HG03095 (cell line): Measurements from ENCODE around the gene PTGES.

Source experiments
- ATAC-seq: cut with Tn5 transposase; IDR thresholded peaks from one replicate; pipeline ENCODE4 v1.9.1; 2021; ENCODE audit warnings: moderate library complexity; ENCODE audit not compliant: unreplicated experiment

The PTGES gene

DNA sequence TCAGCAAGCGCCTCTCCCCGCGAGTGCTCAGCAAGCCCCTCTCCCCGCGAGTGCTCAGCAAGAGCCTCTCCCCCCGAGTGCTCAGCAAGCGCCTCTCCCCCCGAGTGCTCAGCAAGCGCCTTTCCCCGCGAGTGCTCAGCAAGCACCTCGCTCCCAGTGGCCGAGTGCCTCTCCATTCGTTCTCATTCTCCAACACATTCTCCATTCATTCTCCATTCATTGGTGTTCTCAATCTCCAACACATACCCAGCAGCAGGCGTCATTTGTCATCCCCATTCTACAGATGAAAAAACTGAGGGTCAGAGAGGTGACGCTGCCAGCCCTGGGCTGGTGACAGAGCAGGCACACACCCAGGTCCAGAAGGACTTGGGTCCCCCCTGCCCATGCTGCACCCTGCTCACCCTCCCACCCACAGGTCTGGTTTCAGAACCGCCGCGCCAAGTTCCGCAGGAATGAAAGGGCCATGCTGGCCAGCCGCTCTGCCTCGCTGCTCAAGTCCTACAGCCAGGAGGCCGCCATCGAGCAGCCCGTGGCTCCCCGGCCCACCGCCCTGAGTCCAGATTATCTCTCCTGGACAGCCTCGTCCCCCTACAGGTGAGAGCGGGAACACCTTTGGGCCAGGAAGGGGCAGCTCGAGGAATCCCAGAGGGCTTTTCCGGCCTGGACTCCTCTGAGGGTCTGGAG, 32.5 kb downstream of the PTGES start:
- ATAC-seq, result no peak

DNA sequence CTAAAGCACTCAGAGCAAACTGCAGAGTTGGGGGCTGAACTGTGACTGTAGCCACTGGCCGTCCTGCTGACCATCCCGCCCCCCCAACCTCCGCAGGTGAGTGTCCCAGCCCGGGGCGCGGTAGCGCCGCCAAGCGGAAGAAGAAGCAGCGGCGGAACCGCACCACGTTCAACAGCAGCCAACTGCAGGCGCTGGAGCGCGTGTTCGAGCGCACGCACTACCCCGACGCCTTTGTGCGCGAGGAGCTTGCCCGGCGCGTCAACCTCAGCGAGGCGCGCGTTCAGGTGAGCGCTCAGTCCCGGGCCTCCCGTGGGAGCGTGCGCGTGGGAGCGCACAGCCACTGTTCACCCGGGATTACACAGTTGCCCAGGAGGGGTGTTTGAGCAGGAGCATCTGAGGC, 33.7 kb downstream of the PTGES start:
- ATAC-seq, result no peak

DNA sequence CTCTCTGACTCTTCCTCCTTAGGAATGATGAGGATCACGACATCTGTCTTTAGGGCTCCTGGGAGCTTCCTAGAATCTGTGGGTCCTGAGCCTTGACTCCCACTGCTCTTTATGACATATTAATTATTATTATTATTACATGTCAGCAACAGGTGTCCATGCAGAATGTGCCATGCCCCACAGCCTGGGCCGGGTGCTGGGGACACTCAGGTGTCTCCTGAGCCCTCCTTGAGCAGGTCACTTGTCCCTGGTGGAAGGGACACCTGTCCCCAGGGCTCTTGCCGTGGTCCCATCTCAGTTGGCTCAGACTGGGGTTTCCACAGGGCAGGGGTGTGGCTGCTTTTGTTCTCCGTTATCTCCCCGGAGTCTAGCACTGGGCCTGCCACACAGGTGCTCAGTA, 34.2 kb downstream of the PTGES start:
- no peak for ATAC-seq

DNA sequence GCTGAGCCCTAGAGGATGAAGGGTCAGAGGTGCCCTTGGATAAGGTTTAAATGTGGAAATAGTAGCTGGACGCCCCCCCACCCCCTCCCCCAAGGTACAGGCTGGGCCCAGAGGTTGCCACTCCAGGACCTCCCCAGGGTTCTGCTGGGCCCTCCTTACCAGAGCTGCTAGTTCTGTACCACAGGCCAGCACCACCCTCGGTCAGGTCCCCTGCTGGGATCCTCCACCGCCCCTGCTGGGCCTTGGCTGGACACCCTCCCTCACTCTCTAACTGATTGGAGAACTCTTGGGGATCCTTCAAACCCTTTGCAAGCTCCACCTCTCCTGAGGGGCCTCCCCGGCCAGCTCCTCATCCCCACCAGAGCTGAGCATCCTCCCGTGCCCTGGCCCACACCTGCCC, 34.9 kb downstream of the PTGES start:
- ATAC-seq, result no peak

DNA sequence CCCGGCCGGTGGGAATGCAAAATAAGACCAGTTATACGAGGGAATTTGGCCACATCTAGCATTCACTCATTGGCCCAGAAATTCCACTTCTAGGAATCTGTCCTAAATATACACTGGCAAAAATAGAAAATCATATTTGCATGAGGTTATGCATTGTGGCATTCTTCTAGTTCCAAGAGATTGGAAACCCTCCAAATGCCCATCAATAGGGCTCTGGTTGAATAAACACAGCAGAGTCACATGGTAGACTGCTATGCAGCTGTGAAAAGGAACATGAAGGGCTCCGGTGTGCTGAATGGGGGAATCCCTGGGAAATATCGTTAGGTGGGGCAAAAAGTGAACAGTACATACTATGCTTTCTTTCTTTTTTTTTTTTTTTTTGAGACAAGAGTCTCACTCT, 36.8 kb downstream of the PTGES start:
- ATAC-seq, result no peak

DNA sequence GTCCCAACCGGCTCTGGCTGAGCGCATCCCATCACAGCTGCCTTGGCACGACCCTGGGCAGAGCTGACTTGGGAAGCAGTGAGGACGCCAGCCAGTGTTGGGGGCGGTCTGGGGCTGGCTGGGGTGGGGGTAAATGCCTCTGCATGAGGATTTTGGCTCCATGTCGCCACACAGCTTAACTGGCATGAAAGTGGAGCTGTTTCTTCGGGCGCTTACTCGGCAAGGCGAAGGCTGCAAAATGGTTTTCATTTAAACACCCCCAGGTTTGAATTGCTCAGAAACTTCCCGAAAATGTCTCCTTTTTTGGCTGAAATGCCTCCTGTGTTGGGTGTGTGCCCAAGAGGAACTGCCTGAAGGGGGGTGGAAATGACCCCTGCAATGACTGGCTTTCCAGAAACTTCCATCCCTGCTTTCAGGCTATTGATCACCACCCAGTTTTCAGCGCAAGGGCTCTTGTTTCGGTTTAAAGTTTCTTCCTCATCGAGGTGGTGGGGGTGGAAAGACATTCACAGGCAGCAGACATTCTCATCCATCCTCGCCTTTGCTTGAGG, 38.3 kb downstream of the PTGES start:
- no peak for ATAC-seq

DNA sequence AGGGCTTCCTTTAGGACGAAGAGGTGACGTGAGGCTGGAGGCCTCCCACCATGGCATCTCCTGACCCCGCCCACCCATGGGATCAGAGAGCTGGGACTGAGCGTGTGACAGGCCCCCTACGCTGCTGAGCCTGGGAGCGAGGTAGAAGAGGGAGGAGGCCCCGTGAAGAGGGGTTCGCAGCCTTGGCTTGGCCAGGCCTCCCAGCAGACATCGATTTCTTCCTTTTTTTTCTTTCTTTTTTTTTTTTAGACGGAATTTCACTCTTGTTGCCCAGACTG, 39.5 kb downstream of the PTGES start:
- no peak for ATAC-seq

DNA sequence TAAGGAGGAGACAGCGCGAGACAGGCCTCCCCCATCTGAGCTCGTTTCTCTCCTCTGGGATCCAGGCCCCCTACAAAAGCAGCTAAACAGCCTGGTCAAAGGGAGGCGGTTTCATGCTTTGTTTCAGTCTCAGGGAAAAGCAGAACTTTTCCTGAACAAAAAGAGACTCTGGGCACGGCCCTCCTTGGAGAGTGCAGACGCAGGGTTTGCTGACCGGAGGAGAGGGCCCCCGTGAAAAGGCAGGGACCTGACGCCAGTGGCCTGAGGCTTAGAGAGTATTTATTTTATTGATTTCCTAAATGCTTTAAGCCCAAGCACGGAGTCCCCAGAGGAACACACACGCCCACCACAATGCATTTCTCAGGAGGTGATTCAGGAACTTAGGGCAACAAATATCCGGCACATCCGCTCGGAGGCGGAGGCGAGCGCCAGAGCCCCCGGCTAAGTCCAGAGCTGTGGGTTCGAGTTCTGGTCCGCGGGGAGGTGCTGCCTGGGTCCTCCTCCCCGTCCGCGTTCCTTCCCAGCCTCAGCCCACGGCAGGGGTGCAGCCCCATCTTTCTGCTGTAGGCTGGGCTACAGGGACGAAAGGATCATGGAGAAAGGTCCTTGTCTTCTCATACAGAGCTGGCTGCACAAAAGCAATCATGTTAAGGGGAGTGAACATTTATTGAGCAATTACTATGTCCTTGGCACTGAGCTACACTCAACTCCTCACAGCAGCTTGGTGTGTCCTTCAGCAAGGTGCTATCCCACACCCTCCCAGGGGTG, 40.0 kb downstream of the PTGES start:
- no peak for ATAC-seq

DNA sequence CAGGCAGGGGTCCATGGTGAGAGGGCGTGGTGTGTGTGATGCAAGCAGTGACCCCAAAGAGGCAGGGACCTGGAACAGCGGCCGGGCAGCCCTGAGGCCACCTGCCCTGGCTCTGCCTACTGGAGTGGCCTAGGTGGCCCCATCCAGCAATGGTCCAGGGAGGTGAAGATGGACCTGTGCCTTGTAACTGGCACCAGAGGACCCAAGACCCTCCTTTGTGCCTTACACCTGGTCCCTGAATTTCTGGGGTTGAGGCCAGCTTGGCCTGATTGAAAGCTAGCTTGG, 42.7 kb downstream of the PTGES start:
- no peak for ATAC-seq

DNA sequence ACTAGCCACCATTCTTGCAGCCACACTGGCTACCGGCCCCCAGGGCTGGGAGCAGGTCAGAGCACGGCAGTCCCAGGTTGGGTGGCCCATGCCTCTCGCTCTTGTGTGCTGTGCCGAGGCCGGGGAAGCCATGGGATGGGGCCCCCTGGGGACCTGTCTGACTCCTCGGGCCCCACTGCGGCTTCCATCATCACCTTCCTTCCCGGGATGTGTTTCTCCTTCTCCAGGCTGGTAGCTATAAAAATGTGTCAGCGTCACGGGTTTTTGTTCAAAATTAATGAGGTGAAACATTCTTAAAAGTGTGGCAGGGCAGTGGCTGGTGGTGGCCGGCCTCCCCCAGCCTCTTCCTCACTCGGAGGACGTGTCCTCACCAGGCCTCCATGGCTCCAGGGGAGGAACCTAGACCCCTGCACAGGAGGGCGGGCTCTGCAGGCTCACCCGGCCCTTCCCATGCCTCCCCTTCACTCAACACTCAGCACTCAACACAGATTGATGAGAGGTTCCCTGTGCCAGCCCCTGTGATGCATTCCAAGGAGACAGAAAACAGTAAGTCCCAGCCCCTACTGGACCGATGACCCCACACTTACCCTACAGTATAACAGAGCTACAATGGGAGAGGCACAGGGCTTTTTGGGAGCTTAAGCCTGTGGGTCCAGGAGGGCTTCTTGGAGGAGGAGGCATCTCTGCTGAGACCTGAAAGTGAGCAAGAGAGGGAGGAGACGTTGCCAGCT, 43.2 kb downstream of the PTGES start:
- no peak for ATAC-seq

DNA sequence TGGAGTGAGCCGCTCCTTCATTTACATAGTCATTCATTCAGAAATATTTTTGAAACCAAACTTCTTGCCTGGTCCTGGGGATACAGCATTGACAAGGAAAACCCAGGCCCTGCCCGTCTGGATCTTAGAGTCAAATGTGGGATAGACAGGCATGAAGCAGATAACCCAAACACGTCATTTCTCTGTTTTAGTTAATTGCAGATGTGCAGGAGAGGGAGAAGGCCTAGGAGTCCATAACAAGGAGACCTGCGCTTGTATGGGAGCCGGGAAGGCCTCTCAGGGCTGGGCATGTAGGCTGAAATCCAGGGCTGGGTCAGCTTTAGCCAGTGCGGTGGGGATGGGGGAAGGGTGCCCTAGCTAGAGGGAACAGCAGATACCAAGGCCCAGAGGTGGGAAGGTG, 44.0 kb downstream of the PTGES start:
- no peak for ATAC-seq

DNA sequence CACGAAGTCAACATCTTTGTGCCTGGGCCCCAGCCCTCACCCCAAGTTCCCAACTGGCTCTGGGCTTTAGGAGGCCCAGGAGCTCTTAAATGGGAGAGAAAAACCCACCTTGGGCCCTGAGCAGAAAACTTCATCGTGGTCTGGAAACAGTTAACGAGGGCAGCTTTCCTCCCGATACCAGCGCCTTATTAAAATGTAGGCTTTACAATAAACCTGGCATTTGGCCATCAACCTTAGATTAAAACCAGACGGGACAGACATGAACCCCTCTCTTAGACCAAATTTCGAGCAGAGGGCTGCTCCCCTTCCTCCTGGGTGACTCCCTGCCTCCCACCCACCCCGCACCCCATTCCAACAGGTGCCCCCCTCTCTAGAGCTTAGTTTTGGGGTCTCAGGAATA, 48.0 kb downstream of the PTGES start:
- ATAC-seq, result no peak

DNA sequence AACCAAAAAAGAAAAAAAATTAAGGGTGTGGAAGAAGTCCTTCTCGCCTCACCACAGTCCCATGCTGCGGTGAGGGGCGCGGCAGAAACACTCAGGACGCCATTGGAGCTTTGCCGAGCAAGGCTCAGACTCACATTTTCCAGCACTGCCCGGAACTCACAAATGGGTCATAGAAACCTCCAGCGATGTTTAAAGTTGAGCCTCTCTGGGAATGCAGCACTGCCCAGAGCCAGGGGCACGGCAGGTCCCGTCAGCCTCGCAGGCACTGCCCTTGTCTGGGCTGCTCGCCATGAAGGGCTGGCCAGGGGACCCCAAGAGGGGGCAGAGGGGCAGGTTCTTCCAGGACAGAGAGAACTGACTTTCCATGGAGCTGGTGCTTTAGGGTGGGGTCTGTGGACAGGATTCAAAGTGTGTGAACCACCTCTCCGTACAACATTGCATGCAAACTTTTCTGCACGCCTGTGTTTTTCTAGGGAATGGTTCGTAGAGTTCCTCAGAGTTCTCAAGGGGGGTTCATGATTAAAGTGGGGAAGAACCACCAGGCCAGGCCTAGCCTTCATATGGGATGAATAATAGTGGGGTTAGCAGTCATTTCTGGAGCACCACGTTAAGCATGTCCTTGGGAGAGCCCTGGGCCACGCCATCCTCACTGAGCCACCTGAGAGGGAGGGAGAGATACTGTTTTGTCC, 49.0 kb downstream of the PTGES start:
- ATAC-seq, result no peak

DNA sequence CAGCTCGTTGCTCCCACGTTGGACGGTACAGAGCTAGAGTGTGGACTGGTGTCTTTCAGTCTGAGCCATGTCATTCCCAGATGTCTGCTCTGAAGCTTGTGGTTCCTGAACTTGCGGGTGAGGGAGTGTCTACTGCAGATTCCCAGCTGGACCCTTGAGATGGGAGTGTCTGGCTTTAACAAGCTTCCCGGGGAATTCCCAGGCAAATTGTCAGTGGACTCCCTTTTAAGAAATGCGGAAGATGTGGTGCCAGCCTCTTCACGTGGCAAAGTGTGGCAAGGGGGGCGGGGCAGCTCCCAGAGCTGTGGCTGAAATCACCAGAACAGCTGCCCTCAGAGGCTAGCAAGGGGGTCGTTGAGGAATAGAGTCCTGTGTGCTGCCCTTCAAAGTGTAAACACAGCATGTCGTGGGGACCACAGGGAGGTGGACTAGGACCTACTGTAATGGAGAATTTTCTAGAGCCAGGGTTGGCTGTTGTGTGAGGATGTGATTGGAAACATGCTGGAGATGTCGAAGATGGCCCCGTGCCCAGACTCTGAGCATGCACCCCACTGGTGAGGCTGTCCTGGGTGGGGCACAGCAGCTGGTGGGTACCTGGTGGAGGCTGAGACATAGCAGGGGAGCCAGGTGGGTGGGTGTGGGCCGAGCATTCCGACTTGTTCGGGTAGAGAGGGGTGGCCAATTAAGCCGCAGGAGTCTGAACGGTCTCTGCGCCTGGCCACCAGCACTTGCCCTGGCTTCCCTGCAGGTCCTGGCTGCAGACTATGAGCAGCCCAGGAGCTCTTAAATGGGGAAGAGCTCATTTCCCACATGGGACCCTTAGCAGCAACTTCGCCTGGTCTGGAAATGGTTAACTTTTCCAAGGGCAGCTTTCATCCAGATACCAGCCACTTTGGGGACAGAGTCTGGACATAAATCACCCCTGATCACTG, 50.0 kb downstream of the PTGES start:
- no peak for ATAC-seq

DNA sequence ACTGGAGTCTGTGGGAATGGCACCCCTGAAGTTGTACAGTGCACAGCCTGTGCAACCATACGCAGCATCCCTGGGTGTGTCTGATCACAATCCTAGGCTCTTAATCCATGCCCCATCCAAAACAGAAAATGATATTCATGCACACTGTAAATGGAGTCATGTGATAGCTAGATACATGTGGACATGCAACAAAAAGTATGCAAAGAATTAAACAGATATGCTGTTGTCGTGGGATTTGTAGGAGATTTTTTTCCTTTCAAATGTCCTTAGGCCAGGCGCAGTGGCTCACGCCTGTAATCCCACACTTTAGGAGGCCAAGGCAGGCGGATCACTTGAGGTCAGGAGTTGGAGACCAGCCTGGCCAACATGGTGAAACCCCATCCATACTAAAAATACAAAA, 51.3 kb downstream of the PTGES start:
- no peak for ATAC-seq

DNA sequence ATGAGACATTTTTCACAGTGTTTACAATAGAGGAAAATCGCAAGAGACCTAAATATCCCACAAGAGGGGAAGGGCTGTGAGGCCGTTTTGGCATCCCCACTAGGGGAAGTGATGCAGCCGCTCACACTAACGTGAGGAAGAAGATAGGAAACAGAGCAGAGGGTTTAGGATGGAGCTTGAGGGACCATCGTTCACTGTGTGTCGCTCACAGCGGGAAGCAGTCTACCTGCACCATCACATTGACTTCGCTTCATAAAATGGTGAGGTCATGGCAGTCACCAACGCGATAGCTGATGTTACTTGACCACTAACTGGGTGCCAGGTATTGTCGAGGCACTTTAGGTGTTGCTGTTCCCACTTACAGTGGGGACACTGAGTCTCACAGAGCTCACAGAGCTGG, 51.8 kb downstream of the PTGES start:
- no peak for ATAC-seq

DNA sequence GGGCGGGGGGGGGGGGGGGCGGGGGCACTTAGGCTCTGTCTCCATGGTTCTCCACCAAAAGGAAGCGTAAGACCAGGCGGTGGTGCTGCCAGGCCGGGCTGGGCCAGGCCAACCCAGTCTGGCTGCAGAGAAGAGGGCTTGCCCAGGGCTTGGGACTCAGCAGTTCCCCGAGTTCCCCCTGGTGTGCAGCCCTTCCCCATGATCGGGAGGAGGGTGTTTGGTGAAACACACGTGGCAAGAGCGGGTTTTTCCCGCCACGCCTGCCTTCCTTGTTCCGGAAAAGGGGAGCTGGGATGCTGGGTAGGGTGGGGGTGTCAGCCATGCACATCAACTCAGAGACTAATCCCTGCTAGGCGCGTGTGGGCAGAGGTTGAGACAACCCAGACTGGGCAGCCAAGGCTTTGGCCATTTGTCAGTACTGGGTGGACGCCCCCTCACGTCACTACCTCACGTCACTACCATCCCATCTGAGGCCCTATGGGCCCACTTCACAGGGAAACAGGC, 54.5 kb downstream of the PTGES start:
- no peak for ATAC-seq

DNA sequence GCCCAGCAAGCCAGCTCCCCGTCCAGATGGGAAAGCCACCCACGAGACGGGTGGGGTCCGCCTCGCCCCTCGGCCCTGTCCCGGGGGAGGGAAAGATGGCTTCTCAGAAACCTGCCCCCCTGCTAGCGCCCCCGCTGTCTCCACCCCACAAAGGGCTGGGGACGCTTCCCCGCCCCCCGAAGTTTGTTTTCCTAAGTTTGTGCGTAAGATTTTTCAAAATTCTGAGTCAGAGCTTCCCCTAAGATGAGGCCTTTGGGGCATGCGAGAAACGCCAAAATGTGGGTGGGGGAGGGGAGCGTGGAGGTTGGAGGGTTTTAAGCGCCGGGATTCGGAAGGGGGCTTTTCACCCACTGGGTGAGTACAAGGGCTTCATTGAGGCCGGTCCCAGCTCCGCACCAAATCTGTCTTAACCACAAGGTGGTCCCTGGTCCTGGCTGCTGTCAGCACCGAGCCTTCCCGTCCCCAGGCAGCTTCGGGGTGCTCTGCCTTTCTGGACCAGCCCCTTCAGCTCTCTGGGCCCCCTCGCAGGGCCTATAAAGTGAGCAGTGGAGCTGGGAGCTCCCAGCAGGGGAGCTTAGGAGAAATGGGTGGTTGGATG, 55.1 kb downstream of the PTGES start:
- ATAC-seq, result no peak

DNA sequence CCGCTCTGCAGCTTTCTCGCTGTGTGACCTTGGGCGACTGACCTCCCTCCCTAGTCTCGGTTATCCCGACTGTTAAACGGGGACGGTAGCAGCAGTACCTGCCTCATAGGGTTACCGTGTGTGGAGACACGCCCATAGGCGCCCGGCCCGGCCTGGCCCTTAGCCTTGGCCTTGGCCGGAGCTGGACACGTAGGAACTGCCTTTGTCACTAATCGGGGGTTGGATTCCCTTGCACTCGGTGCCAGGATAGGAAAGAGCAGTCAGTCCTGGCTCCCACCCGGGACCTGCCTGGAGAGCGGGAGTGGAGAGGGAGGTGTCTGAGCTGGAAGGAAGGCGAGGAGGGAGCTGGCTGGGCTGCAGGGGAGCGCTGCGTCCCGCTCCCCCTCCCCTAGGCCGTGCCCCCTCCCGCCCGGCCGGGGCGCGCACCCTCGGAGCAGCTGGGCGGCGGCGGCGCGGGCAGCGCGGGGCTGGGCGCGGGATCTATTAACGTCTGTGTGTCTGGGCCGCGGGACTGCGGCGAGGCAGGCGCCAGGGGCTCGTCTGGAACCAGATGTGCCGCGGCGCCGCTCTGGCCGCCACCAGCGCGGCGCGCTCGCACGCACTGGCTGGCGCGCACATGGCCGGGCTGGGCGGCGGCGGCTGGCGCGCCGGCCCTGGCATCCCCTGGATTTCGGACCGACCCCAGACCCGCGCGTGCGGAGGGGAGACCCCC, 55.7 kb downstream of the PTGES start:
- ATAC-seq, result no peak
